ENCODE measurements around the gene CEP152.

CEP152 gene

GRCh38 chr15:48825075-48825474, 14.2 kb upstream of the CEP152 start:
- Histone ChIP-seq H3K4me1 (no peaks in the 10 kb centered on the region), H3K4me3 (no peak overlapping the region), H3K27ac (no peak overlapping the region), H3K27me3 (no peaks in the 10 kb centered on the region), H3K36me3 (peaks cover 0 to 6% (median 4%) of the 10 kb centered on the region in 3 donors), H3K9me3 (no peaks in the 10 kb centered on the region)
- no peak for DNase-seq
- TF ChIP-seq, protein P1, sequence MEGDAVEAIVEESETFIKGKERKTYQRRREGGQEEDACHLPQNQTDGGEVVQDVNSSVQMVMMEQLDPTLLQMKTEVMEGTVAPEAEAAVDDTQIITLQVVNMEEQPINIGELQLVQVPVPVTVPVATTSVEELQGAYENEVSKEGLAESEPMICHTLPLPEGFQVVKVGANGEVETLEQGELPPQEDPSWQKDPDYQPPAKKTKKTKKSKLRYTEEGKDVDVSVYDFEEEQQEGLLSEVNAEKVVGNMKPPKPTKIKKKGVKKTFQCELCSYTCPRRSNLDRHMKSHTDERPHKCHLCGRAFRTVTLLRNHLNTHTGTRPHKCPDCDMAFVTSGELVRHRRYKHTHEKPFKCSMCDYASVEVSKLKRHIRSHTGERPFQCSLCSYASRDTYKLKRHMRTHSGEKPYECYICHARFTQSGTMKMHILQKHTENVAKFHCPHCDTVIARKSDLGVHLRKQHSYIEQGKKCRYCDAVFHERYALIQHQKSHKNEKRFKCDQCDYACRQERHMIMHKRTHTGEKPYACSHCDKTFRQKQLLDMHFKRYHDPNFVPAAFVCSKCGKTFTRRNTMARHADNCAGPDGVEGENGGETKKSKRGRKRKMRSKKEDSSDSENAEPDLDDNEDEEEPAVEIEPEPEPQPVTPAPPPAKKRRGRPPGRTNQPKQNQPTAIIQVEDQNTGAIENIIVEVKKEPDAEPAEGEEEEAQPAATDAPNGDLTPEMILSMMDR (IDR thresholded peaks at IDR 0.05) = no peak
- intact Hi-C loops (cut with DNase I; ENCODE audit: low total_unique reads) = no loop called here

GRCh38 chr15:48823706-48824105, 12.8 kb upstream of the CEP152 start:
- intact Hi-C loops (cut with DNase I; ENCODE audit: low total_unique reads) = no loop called here
- no peak overlapping the region for H3K27ac ChIP-seq
- H3K36me3 ChIP-seq = peaks cover 0 to 6% (median 4%) of the 10 kb centered on the region in 3 donors
- no peaks in the 10 kb centered on the region for H3K4me1 ChIP-seq
- TF ChIP-seq, protein P1 (IDR thresholded peaks at IDR 0.05) = no peak
- no peaks in the 10 kb centered on the region for H3K9me3 ChIP-seq
- no peaks in the 10 kb centered on the region for H3K27me3 ChIP-seq
- H3K4me3 ChIP-seq = no peak overlapping the region
- no peak for DNase-seq

GRCh38 chr15:48823237-48823636, 12.4 kb upstream of the CEP152 start:
- H3K27ac ChIP-seq = no peak overlapping the region
- no peaks in the 10 kb centered on the region for H3K27me3 ChIP-seq
- H3K36me3 ChIP-seq = peaks cover 0 to 6% (median 4%) of the 10 kb centered on the region in 3 donors
- TF ChIP-seq, protein P1 (IDR thresholded peaks at IDR 0.05) = no peak
- DNase-seq = no peak
- no peaks in the 10 kb centered on the region for H3K9me3 ChIP-seq
- intact Hi-C loops (cut with DNase I; ENCODE audit: low total_unique reads) = no loop called here
- H3K4me1 ChIP-seq = no peaks in the 10 kb centered on the region
- no peak overlapping the region for H3K4me3 ChIP-seq

DNA sequence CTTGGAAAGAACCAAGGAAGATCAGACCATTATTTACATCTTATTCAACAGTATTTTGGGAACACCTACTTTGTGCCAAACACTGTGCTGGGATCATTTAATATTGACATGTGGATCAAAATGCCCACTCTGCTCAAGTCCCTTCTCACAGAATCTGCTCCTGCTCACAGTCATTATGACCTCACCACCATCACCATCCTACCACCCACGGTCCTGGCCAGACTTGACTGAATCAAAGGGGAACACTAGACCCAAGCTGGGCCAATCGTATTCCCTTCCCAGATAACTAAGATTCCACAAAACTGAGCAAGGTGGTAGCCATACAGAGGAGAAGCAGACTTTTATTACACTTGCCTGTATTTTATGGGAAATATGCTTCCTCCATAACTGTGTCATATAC, 3.4 kb upstream of the CEP152 start:
- no peak for DNase-seq
- H3K27me3 ChIP-seq = no peaks in the 10 kb centered on the region
- no peak overlapping the region for H3K4me3 ChIP-seq
- no peaks in the 10 kb centered on the region for H3K9me3 ChIP-seq
- intact Hi-C loops (cut with DNase I; ENCODE audit: low total_unique reads) = no loop called here
- peaks cover 0 to 12% (median 3%) of the 10 kb centered on the region in 4 donors for H3K4me1 ChIP-seq
- no peak overlapping the region for H3K27ac ChIP-seq
- TF ChIP-seq, protein P1 (IDR thresholded peaks at IDR 0.05) = no peak
- no peaks in the 10 kb centered on the region for H3K36me3 ChIP-seq

- Histone ChIP-seq H3K27me3 (no peaks in the 10 kb centered on the region), H3K4me3 (peak overlapping the region; percentile 79 to 94), H3K9me3 (no peaks in the 10 kb centered on the region), H3K27ac (no peak overlapping the region), H3K36me3 (no peaks in the 10 kb centered on the region), H3K4me1 (peaks cover 0 to 12% (median 3%) of the 10 kb centered on the region in 4 donors)
- TF ChIP-seq, protein P1 (IDR thresholded peaks at IDR 0.05) = no peak
- DNase-seq = no peak
- intact Hi-C loops (cut with DNase I; ENCODE audit: low total_unique reads) = no loop called here
Measured at GRCh38 chr15:48811325-48811958, 573 bp upstream of the CEP152 start.

All from tibial artery (tissue), 4 donors.